ENCODE results near the gene CSRNP2. TPM values are rescaled to one million over a fixed set of nuclear protein-coding genes. Genes with fewer than 3 reads are reported as not detected.

CSRNP2 gene
- total RNA-seq, 1 experiment from 2014 or later, result 18.1 TPM

DNA sequence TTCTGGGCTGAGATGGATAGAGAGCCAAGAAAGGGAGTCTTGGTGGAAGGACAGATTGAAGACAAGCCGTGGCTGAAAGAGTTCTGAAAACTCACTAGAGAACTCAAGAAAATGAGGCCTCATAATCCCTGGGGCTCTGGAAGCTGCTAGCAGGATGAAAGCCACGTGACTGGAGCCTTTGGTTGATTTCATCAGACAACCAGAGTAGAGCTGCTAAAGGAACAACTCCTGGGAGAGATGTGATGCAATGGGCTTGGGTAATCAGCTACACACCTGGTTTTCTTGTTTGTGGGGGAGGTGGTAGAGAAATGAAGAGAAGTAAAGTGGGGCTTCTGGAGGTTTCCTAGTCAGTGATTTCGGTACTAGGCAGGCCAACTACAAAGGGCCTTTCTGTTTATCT is 13.4 kb downstream of the CSRNP2 start:
- no TSS peak for BruUV-seq (replicated peaks)
- no peak for DNase-seq
- no peaks in the 10 kb centered on the region for H3K27me3 Mint-ChIP-seq (ENCODE audit: unreplicated experiment)
- TF ChIP-seq, protein P1, sequence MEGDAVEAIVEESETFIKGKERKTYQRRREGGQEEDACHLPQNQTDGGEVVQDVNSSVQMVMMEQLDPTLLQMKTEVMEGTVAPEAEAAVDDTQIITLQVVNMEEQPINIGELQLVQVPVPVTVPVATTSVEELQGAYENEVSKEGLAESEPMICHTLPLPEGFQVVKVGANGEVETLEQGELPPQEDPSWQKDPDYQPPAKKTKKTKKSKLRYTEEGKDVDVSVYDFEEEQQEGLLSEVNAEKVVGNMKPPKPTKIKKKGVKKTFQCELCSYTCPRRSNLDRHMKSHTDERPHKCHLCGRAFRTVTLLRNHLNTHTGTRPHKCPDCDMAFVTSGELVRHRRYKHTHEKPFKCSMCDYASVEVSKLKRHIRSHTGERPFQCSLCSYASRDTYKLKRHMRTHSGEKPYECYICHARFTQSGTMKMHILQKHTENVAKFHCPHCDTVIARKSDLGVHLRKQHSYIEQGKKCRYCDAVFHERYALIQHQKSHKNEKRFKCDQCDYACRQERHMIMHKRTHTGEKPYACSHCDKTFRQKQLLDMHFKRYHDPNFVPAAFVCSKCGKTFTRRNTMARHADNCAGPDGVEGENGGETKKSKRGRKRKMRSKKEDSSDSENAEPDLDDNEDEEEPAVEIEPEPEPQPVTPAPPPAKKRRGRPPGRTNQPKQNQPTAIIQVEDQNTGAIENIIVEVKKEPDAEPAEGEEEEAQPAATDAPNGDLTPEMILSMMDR (IDR thresholded peaks at IDR 0.05; ENCODE audit: unreplicated experiment), result no peak
- CTCF ChIA-PET, result no interaction called here
- no peak overlapping the region for H3K27ac Mint-ChIP-seq (ENCODE audit: unreplicated experiment)
- H3K9me3 Mint-ChIP-seq (ENCODE audit: low read depth, unreplicated experiment), result no peaks in the 10 kb centered on the region
- no peak overlapping the region for H3K4me3 Mint-ChIP-seq (ENCODE audit: low read depth, unreplicated experiment)
- intact Hi-C loops (cut with micrococcal nuclease; ENCODE audit: unreplicated experiment), result no loop called here
- H3K4me1 Mint-ChIP-seq (ENCODE audit: low read depth, unreplicated experiment), result no peaks in the 10 kb centered on the region
- peaks cover 23% of the 10 kb centered on the region for H3K36me3 Mint-ChIP-seq (ENCODE audit: insufficient read depth, unreplicated experiment)

DNA sequence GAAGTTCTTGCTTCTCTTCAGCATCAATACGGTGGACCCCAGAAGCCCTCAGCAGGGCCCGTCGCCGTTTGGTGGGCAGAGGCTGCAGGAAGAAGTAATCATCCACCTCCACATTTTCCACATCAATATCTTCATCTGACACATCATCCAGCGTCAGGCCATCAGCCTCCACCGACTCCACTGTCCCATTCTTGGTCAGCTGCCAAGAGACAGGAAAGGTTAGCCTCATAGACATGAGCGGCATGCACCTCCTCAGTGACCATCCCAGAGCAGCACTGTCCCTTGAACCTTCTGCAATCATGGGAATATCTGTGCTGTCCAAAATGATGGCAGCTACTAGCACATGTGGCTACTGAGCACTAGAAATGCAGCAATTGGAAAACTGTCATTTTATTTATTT is 15.6 kb downstream of the CSRNP2 start:
- no peaks in the 10 kb centered on the region for H3K27me3 Mint-ChIP-seq (ENCODE audit: unreplicated experiment)
- TF ChIP-seq, protein P1 (IDR thresholded peaks at IDR 0.05; ENCODE audit: unreplicated experiment), result no peak
- H3K36me3 Mint-ChIP-seq (ENCODE audit: insufficient read depth, unreplicated experiment), result peaks cover 26% of the 10 kb centered on the region
- H3K9me3 Mint-ChIP-seq (ENCODE audit: low read depth, unreplicated experiment), result no peaks in the 10 kb centered on the region
- H3K27ac Mint-ChIP-seq (ENCODE audit: unreplicated experiment), result no peak overlapping the region
- H3K4me3 Mint-ChIP-seq (ENCODE audit: low read depth, unreplicated experiment), result no peak overlapping the region
- no peaks in the 10 kb centered on the region for H3K4me1 Mint-ChIP-seq (ENCODE audit: low read depth, unreplicated experiment)
- DNase-seq, result no peak
- intact Hi-C loops (cut with micrococcal nuclease; ENCODE audit: unreplicated experiment), result no loop called here
- CTCF ChIA-PET, result no interaction called here
- BruUV-seq (replicated peaks), result no TSS peak

DNA sequence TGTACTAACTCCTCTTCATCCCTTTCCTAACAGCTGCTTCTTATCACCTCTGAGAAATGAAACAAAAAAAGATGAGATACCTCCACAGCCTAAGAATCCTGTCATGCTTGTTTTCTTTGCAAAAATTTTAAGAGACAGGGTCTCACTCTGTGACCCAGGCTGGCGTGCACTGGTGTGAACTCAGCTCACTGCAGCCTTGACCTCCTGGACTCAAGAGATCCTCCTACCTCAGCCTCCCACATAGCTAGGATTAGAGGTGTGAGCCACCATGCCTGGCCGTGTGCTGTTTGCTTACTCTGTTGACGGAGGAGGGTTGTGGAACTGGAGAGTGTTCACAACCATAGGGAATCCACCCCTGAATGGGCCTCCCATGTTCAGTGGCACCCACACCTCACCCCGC is 16.2 kb downstream of the CSRNP2 start:
- no peak overlapping the region for H3K4me3 Mint-ChIP-seq (ENCODE audit: low read depth, unreplicated experiment)
- TF ChIP-seq, protein P1 (IDR thresholded peaks at IDR 0.05; ENCODE audit: unreplicated experiment), result no peak
- no peak for DNase-seq
- no peaks in the 10 kb centered on the region for H3K9me3 Mint-ChIP-seq (ENCODE audit: low read depth, unreplicated experiment)
- intact Hi-C loops (cut with micrococcal nuclease; ENCODE audit: unreplicated experiment), result no loop called here
- H3K4me1 Mint-ChIP-seq (ENCODE audit: low read depth, unreplicated experiment), result no peaks in the 10 kb centered on the region
- H3K27me3 Mint-ChIP-seq (ENCODE audit: unreplicated experiment), result no peaks in the 10 kb centered on the region
- H3K27ac Mint-ChIP-seq (ENCODE audit: unreplicated experiment), result no peak overlapping the region
- H3K36me3 Mint-ChIP-seq (ENCODE audit: insufficient read depth, unreplicated experiment), result peaks cover 24% of the 10 kb centered on the region
- CTCF ChIA-PET, result no interaction called here
- BruUV-seq (replicated peaks), result no TSS peak

DNA sequence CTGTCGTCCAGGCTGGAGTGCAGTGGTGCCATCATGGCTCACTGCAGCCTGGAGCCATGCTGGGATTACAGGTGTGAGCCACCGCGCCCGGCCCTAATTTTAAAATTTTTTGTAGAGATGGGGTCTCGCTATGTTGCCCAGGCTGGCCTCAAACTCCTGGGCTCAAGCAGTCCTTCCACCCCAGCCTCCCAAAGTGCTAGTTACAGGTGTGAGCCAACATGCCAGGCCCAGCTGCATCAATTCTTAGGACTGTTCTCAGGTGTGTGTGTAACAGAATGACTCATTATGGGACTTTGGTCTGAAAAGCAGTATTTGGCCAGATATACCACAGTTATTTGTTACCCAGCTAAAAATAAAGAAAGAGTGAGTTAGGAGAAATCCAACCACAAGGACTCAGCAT is 17.9 kb downstream of the CSRNP2 start:
- TF ChIP-seq, protein P1 (IDR thresholded peaks at IDR 0.05; ENCODE audit: unreplicated experiment), result no peak
- Mint-ChIP-seq H3K36me3 (ENCODE audit: insufficient read depth, unreplicated experiment) (peaks cover 13% of the 10 kb centered on the region), H3K4me1 (ENCODE audit: low read depth, unreplicated experiment) (no peaks in the 10 kb centered on the region), H3K4me3 (ENCODE audit: low read depth, unreplicated experiment) (no peak overlapping the region), H3K9me3 (ENCODE audit: low read depth, unreplicated experiment) (no peaks in the 10 kb centered on the region), H3K27ac (ENCODE audit: unreplicated experiment) (no peak overlapping the region), H3K27me3 (ENCODE audit: unreplicated experiment) (no peaks in the 10 kb centered on the region)
- CTCF ChIA-PET, result no interaction called here
- intact Hi-C loops (cut with micrococcal nuclease; ENCODE audit: unreplicated experiment), result no loop called here
- no TSS peak for BruUV-seq (replicated peaks)
- DNase-seq, result no peak
